ENCODE results near the gene B3GNT7. TPM values are rescaled to one million over a fixed set of nuclear protein-coding genes. Genes with fewer than 3 reads are reported as not detected.

Gene B3GNT7
- total RNA-seq, 2 experiments from 2014 or later: 0.38 to 0.89 TPM

DNA sequence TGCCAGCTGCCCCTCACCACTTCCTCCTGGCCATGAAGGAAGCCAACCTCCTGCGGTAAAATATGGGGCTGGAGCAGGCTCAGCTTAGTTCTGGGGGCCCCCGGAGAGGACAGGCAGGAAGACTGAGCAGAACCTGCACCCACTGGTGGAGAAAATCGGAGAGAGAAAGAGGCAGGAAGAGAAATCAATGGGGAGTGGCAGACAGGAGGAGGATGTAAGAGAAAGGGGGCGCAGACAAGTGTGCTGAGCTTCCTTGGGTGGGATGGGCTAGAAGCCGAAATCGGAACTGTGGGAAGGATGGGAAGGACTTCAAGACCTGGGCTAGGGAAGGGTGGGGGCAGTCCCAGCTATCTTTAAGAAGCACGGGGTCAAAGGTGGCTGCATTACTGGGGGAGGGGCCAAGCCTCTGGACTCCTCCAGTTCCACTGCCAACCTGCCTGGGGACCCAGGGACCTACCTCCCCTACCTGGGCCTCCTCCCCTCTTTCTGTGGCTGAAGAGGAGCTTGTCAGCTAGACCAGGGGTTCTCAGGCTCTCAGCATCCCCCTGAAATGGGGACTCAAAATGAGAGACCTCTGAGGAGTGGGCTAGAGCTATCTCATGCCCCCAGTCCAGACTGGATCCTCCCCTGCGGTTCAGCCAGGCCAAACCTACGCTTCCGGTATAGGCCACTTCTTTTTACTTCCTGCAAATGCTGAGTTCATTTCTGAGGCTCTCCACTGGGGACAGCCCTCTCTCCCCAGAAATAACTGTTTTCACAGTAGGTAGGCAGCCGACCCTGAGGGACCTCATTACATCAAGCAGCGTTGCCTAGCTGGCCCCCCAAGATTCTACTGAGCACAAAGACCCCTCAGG is 33.6 kb upstream of the B3GNT7 start:
- Mint-ChIP-seq H3K27ac (no peak overlapping the region), H3K36me3 (ENCODE audit: low read depth) (no peaks in the 10 kb centered on the region), H3K4me1 (ENCODE audit: low read depth) (peaks cover 5% of the 10 kb centered on the region), H3K4me3 (no peak overlapping the region), H3K9me3 (no peaks in the 10 kb centered on the region), H3K27me3 (no peaks in the 10 kb centered on the region)
- intact Hi-C loops (cut with DNase I, micrococcal nuclease): no loop called here
- peaks cover 0 to 5% of the 10 kb centered on the region in 2 experiments for H3K9me3 ChIP-seq (ENCODE audit: control insufficient read depth in 1 of 2, insufficient read depth in 1 of 2, low read length in 2 of 2)
- peaks cover 13% of the 10 kb centered on the region for H3K4me1 ChIP-seq (ENCODE audit: insufficient read depth, low read length)
- H3K27me3 ChIP-seq (ENCODE audit: control insufficient read depth in 1 of 2, insufficient read depth in 2 of 2, low read length in 2 of 2): no peaks in the 10 kb centered on the region
- DNase-seq (peak in 2 of 14 experiments; percentile 23 to 25), ATAC-seq (ENCODE audit: poor library complexity) (peak; percentile 71)
- no peaks in the 10 kb centered on the region for H3K36me3 ChIP-seq (ENCODE audit: insufficient read depth, low read length)
- TF ChIP-seq, protein P1, sequence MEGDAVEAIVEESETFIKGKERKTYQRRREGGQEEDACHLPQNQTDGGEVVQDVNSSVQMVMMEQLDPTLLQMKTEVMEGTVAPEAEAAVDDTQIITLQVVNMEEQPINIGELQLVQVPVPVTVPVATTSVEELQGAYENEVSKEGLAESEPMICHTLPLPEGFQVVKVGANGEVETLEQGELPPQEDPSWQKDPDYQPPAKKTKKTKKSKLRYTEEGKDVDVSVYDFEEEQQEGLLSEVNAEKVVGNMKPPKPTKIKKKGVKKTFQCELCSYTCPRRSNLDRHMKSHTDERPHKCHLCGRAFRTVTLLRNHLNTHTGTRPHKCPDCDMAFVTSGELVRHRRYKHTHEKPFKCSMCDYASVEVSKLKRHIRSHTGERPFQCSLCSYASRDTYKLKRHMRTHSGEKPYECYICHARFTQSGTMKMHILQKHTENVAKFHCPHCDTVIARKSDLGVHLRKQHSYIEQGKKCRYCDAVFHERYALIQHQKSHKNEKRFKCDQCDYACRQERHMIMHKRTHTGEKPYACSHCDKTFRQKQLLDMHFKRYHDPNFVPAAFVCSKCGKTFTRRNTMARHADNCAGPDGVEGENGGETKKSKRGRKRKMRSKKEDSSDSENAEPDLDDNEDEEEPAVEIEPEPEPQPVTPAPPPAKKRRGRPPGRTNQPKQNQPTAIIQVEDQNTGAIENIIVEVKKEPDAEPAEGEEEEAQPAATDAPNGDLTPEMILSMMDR (IDR thresholded peaks at IDR 0.05): no peak
- ChIA-PET CTCF (no interaction called here), POLR2A (no interaction called here)
- H3K27ac ChIP-seq (ENCODE audit: low read depth in 1 of 2, low read length in 2 of 2): no peak overlapping the region
- H3K4me3 ChIP-seq (ENCODE audit: low read length): no peak overlapping the region

DNA sequence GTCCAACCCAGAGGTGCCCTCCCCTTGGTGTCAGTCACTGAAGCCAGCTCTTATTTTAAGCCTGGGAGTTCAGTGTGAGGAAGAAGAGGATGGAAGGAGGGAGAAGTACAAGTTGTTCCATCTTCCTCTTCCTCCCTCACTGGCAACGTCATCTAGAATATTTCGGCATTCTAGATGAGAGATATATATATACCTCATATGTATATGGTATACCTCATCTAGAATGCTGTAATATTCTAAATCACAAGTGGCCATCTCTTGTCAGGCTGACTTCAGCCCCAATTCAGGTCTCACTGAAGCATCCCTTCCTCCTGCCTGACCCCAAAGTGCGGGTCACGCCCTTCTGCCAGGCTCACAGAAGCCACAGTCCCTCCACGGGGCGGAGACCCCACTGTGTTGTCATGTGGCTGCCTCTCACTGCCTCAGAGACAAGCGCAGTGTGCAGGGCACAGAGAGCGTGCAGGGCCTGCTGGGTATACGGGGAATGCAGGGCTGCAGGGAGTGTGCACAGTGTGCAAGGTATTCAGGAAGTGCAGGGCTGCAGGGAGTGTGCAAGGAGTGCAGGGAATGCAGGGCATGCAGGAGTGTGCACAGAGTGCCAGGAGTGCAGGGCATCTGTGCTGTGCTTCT is 32.8 kb upstream of the B3GNT7 start:
- ChIA-PET POLR2A (no interaction called here), CTCF (no interaction called here)
- Histone ChIP-seq H3K4me1 (ENCODE audit: insufficient read depth, low read length) (peaks cover 13% of the 10 kb centered on the region), H3K9me3 (ENCODE audit: control insufficient read depth in 1 of 2, insufficient read depth in 1 of 2, low read length in 2 of 2) (peaks cover 0 to 5% of the 10 kb centered on the region in 2 experiments), H3K27me3 (ENCODE audit: control insufficient read depth in 1 of 2, insufficient read depth in 2 of 2, low read length in 2 of 2) (no peaks in the 10 kb centered on the region), H3K36me3 (ENCODE audit: insufficient read depth, low read length) (no peaks in the 10 kb centered on the region), H3K4me3 (ENCODE audit: low read length) (no peak overlapping the region), H3K27ac (ENCODE audit: low read depth in 1 of 2, low read length in 2 of 2) (no peak overlapping the region)
- intact Hi-C loops (cut with DNase I, micrococcal nuclease): no loop called here
- Mint-ChIP-seq H3K36me3 (ENCODE audit: low read depth) (no peaks in the 10 kb centered on the region), H3K27me3 (no peaks in the 10 kb centered on the region), H3K9me3 (no peaks in the 10 kb centered on the region), H3K4me3 (no peak overlapping the region), H3K4me1 (ENCODE audit: low read depth) (peaks cover 5% of the 10 kb centered on the region), H3K27ac (no peak overlapping the region)
- DNase-seq: no peak
- no peak for ATAC-seq (ENCODE audit: poor library complexity)
- TF ChIP-seq, protein P1 (IDR thresholded peaks at IDR 0.05): no peak

DNA sequence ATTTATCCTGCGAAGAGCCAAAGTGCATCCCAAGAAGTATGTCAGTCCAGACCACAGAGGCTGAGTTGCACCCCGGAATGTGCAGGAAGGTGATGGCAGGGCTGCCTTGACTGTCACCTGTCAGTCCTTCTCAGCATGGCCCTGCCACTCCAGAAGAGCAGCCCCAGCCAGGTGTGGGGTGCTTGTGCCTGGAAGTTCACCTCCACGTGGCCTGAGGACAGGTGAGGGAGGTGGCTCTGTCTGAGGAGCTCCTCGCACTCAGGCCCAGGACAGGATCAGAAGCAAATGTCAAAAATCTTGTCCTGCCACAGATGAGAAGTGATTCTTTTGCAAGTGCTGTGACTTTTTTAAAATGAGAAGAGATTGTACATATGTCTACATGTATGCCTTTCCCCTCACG is 31.4 kb upstream of the B3GNT7 start:
- Histone ChIP-seq H3K27me3 (ENCODE audit: control insufficient read depth in 1 of 2, insufficient read depth in 2 of 2, low read length in 2 of 2) (no peaks in the 10 kb centered on the region), H3K9me3 (ENCODE audit: control insufficient read depth in 1 of 2, insufficient read depth in 1 of 2, low read length in 2 of 2) (peaks cover 0 to 5% of the 10 kb centered on the region in 2 experiments), H3K4me1 (ENCODE audit: insufficient read depth, low read length) (peaks cover 13% of the 10 kb centered on the region), H3K27ac (ENCODE audit: low read depth in 1 of 2, low read length in 2 of 2) (no peak overlapping the region), H3K36me3 (ENCODE audit: insufficient read depth, low read length) (no peaks in the 10 kb centered on the region), H3K4me3 (ENCODE audit: low read length) (no peak overlapping the region)
- DNase-seq (no peak), ATAC-seq (ENCODE audit: poor library complexity) (no peak)
- H3K4me3 Mint-ChIP-seq: no peak overlapping the region
- no peaks in the 10 kb centered on the region for H3K36me3 Mint-ChIP-seq (ENCODE audit: low read depth)
- ChIA-PET CTCF (interaction anchor here (1.1 kb wide), 1 partner anchor 9 kb away, joined by 4 read pairs; no protein-coding TSS in a partner anchor), POLR2A (no interaction called here)
- H3K9me3 Mint-ChIP-seq: no peaks in the 10 kb centered on the region
- intact Hi-C loops (cut with DNase I, micrococcal nuclease): no loop called here
- no peak overlapping the region for H3K27ac Mint-ChIP-seq
- TF ChIP-seq, protein P1 (IDR thresholded peaks at IDR 0.05): no peak
- H3K27me3 Mint-ChIP-seq: no peaks in the 10 kb centered on the region
- peaks cover 5% of the 10 kb centered on the region for H3K4me1 Mint-ChIP-seq (ENCODE audit: low read depth)

Measured in CD4-positive, alpha-beta T cell (primary cell).